ENCODE results near the gene RND2. TPM values are rescaled to one million over a fixed set of nuclear protein-coding genes. Genes with fewer than 3 reads are reported as not detected.
A peak's percentile ranks its signal among the peaks of the same experiment; 100 is the strongest.
"Not testable (repeated sequence)": the region's sequence is repeated elsewhere in the genome, so short reads cannot be mapped to it uniquely, and the experiment has no call there.

RND2 gene
- total RNA-seq = 3.6 TPM

GRCh38 chr17:43024407-43025289, at the start of gene RND2:
TSS of gene RND2 (plus strand) at chr17:43025231. CDS start at chr17:43025348, 117 bp downstream.
- peak; percentile 82 for DNase-seq

- DNase-seq = no peak
These were observed 49.8 kb upstream of the RND2 start for GRCh38 chr17:42975265-42975664.

- not testable (repeated sequence) for DNase-seq
These were observed 49.3 kb upstream of the RND2 start for GRCh38 chr17:42975701-42976100.

GRCh38 chr17:42979511-42980273, 45.3 kb upstream of the RND2 start, which contains the start of gene PTGES3L:
TSS of gene PTGES3L (minus strand) at chr17:42980080. CDS start at chr17:42980053, 27 bp downstream.
- DNase-seq = no peak

- peak; percentile 79 for DNase-seq
These were observed 44.7 kb upstream of the RND2 start, which contains the start of gene RUNDC1 for GRCh38 chr17:42980274-42980765. TSS of gene RUNDC1 (plus strand) at chr17:42980565. CDS start at chr17:42980577, 12 bp downstream.

- DNase-seq = no peak
These were observed 44.1 kb upstream of the RND2 start for GRCh38 chr17:42980766-42981397.

- no peak for DNase-seq
These were observed 42.8 kb upstream of the RND2 start for GRCh38 chr17:42982266-42982665.

- DNase-seq = no peak
These were observed 39.8 kb upstream of the RND2 start for GRCh38 chr17:42985225-42985624.

GRCh38 chr17:42989141-42989540, 35.9 kb upstream of the RND2 start:
- no peak for DNase-seq

- DNase-seq = no peak
These were observed 35.0 kb upstream of the RND2 start for GRCh38 chr17:42989726-42990652.

GRCh38 chr17:42991471-42991870, 33.6 kb upstream of the RND2 start:
- DNase-seq = no peak

GRCh38 chr17:42992872-42993271, 32.2 kb upstream of the RND2 start:
- no peak for DNase-seq

GRCh38 chr17:42993913-42994312, 31.1 kb upstream of the RND2 start:
- DNase-seq = not testable (repeated sequence)

GRCh38 chr17:42997390-42997983, 27.5 kb upstream of the RND2 start:
- DNase-seq = no peak

- peak; percentile 97 for DNase-seq
These were observed 26.8 kb upstream of the RND2 start, which contains the start of gene RPL27 for GRCh38 chr17:42997984-42998938. TSS of gene RPL27 (plus strand) at chr17:42998419. CDS start at chr17:42998751, 332 bp downstream.

- no peak for DNase-seq
These were observed 26.0 kb upstream of the RND2 start for GRCh38 chr17:42999003-42999525.

- not testable (repeated sequence) for DNase-seq
These were observed 24.1 kb upstream of the RND2 start for GRCh38 chr17:43000894-43001293.

GRCh38 chr17:43003542-43004172, 21.4 kb upstream of the RND2 start:
- DNase-seq = no peak
